Dermis blood vessel endothelial cell (primary cell): ENCODE data around the gene PLCB3. TPM values are rescaled to one million over a fixed set of nuclear protein-coding genes. Genes with fewer than 3 reads are reported as not detected.

Experiments used
- DNase-seq: peaks from one replicate; pipeline ENCODE4 v3.0.0; 2010
- total RNA-seq: library from RNA; depleted of rRNA; stranded (reverse); fragments of >200 nt; gene quantifications from 2 replicates; pipeline ENCODE4 v1.2.3, GENCODE V29; 2014

Gene PLCB3
- total RNA-seq, 1 donor from 2014 or later, result 37.8 TPM

DNA sequence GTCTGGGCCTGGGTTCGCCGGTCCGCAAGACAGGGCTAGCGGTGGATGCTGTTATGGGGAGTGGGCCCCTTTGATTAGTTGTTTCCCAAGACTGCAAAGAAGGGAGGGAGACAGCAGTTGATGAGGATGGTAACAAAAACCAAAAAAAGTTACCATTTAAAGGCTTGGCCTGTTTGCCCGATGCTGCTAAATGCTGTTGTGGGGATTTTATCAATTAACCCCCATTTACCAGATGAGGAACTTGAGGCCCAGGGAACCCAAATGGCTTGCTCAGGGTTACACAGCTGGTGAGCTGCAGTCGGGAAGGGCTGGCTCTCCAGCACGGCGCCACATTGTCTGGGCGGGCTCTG, 28.7 kb upstream of the PLCB3 start:
- no peak for DNase-seq

DNA sequence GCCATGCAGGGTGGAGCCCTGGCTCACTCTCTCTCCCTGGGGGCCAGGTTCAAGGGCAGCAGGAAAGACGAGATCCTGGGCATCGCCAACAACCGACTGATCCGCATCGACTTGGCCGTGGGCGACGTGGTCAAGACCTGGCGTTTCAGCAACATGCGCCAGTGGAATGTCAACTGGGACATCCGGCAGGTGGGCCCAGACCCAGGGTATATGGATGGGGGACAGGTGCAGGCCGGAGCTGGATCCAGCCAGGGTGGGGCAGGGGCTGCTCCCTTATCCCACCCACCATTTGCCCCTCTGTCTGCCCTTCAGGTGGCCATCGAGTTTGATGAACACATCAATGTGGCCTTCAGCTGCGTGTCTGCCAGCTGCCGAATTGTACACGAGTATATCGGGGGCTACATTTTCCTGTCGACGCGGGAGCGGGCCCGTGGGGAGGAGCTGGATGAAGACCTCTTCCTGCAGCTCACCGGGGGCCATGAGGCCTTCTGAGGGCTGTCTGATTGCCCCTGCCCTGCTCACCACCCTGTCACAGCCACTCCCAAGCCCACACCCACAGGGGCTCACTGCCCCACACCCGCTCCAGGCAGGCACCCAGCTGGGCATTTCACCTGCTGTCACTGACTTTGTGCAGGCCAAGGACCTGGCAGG, 28.2 kb upstream of the PLCB3 start:
- no peak for DNase-seq

DNA sequence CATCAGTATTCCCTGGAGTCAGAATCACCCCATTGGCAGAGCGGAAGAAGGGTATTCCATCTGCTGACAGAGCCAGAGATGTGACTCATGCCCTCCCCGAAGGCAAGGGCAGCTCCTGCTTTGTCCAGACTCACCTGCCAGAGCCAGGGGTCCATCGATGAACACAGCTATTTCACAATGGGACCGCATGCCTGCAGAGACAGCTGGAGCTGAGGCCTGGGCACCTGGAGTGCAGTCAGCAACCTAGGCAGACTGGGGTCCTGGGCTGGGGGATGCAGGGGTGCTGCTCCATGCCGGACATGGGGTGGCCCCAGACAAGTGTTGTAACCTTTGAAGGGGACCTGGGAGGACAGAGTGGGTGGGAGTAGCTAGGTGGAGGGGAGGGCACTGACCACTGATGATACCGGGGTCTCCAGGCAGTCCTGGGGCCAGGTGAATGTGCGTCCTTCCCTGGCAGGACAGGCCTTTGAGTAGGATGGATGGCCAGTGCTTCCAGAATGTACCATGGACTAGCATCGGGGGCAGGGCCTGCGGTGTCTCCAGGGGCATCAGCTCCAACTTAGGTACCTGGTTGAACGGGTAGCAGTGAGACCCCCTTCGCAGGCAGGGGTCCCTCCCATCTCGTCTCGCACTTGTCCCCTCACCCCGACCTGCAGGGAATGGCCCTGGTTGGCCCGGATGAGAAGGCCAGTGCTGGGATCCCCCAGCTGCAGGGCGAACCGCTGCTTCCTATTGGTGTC, 27.0 kb upstream of the PLCB3 start:
- DNase-seq, result peak; percentile 25

DNA sequence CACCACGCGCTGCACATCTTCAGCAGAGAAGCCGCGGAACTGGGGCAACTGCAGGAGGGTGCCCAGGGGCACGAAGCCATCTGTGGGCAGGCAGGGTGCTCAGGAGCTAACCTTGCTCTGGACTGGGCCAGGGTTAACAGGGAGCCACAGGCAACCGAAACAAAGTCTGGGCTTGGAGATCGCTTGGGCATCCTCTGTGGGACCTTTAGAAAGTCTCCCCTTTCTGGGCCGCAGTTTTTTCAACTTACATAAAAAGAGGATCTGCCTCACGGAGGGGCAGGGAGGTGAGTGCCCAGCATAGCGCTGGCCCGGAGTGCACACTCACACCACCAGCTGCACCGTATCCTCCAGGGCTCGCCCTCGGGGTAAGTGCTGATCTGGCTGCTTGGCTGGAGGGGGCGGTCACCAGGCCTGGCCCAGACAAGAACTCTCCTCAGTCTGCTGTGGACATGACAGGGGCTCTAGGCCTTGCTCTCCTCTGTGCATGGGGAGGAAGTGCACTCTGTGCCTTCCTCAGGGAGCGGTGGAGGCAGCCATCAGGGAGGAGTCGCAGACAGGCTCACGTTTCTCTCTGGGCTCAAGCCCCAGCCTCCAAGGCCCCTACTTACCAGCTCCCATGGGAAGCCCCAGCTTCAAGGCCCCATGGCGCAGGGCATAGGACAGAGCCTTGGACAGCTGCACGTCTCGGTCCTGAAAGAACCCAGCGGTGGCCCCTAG, 26.3 kb upstream of the PLCB3 start:
- no peak for DNase-seq

DNA sequence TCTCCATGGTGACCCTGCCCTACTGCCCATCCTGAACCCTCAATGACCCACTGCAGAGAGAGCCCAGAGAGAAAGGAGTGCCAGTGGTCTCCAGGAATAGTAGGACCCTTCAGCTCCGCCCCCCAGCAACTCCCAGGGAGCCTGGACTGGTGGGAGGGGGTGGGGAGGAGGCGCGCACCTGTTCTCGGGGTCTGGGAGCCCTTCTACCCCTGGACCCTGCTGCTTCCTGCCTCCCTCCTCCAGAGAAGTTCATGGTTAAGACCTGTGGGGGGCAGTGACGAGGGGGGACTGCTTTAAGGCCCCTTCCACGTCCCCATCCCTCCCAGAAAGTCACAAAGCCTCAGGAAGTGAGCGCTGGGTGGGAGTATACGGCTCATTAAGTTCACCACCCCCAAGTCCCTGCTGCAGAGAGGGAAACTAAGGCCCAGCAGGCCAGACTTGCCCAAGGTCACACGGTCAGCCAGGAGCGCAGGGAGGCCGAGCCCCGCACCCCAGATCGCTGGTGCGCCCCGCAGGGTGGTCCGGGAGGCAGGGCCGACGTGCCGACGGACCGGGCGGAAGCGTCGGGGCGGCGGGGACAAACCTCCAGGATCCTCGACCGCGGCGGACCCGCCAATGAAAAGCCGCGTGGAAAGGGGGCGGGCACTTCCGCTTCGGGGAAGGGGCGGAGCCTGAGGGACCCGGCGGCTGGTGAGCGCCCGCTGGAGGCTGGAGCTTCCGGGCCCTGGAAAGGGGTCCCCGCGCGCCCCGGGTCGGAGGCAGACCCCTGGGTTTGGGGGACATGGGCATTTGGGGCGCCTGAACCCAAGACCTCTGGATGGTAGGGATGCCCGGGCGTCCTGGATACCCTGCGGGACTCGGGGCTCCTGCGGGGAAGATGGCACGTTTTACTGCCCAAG, 25.5 kb upstream of the PLCB3 start, which contains the start of the genes NUDT22 and TRPT1:
Gene NUDT22 (plus strand): TSS at position 667 of the 899 bp plus-strand sequence. CDS start 379 bp downstream, outside the sequence.
Gene TRPT1 (minus strand): TSS at position 579 of the 899 bp plus-strand sequence. CDS start 326 bp downstream, at position 253.
- peak; percentile 85 for DNase-seq

DNA sequence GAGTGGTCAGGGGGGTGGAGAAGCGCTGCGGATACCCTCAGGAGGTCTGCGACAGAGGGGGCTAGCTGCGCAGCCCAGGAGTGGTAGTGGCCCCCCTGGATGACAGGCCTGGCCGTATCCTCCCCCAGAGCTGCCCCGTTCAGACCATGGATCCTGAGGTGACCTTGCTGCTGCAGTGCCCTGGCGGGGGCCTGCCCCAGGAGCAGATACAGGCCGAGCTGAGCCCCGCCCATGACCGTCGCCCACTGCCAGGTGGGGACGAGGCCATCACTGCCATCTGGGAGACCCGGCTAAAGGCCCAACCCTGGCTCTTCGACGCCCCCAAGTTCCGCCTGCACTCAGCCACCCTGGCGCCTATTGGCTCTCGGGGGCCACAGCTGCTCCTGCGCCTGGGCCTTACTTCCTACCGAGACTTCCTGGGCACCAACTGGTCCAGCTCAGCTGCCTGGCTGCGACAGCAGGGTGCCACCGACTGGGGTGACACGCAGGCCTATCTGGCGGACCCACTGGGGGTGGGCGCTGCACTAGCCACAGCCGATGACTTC, 24.8 kb upstream of the PLCB3 start:
- peak; percentile 21 for DNase-seq

DNA sequence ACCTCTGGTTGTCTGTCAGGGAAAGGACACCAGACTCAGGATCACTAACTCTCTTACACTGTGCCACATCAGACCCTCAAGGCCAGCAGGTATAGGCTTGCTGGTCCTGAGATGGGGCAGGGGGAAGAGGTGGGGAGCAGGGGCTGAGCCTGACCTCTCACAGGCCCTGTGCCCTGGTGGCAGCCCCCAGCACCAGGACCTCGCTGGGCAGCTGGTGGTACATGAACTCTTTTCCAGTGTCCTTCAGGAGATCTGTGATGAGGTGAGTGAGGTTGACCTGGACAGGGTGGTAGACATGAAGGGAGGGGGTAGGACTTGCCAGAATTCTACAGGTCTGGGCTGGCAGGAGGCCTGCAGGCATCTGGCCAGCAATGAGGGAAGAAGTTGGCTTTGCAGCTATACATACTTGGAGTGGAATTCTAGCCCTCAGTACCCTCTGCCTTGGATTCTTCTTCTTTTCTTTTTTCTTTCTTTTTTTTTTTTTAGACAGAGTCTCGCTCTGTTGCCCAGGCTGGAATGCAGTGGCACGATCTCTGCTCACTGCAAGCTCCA, 23.8 kb upstream of the PLCB3 start:
- no peak for DNase-seq

DNA sequence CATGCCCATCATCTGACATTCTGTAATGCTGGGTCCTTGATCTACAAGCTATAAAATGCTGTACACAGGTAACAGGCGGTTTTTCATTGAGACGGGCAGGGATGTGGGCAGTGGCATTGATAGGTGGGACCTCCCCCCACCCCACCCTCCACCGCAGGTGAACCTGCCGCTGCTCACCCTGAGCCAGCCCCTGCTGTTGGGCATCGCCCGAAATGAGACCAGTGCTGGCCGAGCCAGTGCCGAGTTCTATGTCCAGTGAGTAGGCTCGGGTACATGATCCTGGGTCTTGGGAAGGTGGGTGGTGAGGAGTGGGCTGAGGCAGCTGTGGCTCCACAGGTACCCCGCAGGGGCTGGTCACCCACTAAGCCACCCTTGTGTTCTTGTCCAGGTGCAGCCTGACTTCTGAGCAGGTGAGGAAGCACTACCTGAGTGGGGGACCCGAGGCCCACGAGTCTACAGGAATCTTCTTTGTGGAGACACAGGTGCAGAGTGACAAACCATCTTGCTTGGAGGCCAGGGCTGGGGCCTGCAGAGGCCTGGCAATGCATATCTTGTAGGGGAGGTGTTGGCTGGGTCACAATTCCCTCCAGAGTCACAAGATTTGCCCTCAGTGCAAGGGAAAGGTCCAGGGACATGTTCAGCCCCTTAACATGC, 22.1 kb upstream of the PLCB3 start:
- DNase-seq, result no peak

DNA sequence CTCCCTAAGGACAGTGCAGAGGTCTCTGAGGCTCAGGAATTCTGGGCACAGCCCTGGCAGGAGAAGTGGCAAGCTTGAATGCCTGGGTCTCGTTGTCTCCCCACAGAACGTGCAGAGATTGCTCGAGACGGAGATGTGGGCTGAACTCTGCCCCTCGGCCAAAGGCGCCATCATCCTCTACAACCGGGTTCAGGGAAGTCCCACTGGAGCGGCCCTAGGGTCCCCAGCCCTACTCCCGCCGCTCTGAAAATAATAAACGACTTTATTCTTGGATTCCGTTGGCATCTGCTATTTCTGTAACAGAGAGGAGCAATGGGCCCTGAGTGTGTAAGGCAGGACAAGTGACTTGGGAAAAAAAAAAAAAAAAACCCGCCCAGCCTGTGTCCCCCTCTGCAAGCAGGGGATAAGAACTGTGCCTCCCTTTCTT, 21.6 kb upstream of the PLCB3 start:
- no peak for DNase-seq

DNA sequence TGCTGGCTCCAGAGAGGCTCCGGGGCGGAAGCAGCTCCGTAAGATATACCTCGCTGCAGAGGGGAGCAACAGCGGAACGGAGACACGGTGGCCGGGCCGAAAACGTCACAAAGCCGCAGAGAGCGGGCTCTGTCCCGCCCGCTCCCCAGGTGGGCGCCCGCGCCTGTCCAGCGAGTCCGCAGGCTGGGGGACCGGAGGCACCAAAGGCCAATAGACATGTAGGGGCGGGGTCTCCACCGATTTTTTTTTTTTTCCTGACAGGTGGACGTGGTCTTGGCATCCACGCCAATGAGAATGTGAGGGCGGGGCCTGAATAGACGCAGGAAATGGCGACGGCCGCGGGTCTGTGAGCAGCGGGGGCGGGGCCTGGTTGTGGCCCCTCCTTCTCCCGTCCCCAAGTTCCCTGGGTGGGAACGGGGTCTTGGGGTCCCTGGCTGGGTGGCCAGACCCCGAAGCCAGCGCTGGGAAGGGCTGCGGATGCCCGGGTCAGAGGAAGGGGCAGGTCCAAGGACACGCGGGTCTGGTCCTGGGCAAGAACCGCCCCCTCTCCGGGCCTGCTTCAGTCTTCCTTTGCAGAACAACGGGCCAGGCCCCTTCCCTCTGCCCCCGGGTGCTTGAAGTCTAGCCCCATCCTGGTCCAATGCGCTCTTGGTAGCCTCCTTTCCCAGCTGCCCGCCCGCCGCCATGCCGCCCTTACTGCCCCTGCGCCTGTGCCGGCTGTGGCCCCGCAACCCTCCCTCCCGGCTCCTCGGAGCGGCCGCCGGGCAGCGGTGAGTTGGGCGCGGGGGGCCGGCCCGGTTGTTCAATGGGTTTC, 21.0 kb upstream of the PLCB3 start, which contains the start of gene DNAJC4:
Gene DNAJC4 (plus strand): TSS at position 378 of the 814 bp plus-strand sequence. CDS start 307 bp downstream, at position 685.
- DNase-seq, result peak; percentile 92

DNA sequence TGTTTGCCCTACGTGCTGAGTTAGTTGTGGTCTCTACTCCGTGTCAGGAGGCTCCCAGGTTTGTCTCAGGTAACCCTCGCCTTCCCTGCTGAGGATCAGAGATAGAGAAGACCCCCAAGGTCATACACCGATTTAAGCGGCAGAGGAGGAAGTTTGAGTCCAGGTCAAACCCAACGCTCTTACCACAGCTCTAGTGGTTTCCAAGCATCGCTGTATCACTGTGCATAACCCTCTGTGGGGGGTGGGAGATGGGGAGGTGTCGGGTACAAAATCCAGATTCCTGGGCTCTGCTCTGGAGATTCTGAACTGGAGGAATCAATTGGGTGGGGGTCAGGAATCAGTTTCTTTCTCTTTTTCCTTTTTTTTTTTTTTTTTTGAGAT, 20.4 kb upstream of the PLCB3 start:
- peak; percentile 23 for DNase-seq

DNA sequence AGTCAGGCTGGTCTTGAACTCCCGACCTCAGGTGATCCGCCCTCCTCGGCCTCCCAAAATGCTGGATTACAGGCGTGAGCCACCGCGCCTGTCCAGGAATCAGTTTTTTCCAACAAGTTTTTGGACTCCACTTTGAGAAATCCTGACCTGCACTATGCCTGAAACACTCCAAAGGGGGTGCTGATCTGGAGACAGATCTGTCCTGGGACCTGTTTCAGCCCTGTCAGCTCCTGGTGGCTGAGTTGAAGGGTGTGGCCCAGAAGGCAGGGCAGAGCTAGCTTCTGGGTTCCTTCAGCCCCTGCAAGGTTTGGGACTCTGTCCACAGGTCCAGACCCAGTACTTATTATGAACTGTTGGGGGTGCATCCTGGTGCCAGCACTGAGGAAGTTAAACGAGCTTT, 19.8 kb upstream of the PLCB3 start:
- DNase-seq, result no peak

DNA sequence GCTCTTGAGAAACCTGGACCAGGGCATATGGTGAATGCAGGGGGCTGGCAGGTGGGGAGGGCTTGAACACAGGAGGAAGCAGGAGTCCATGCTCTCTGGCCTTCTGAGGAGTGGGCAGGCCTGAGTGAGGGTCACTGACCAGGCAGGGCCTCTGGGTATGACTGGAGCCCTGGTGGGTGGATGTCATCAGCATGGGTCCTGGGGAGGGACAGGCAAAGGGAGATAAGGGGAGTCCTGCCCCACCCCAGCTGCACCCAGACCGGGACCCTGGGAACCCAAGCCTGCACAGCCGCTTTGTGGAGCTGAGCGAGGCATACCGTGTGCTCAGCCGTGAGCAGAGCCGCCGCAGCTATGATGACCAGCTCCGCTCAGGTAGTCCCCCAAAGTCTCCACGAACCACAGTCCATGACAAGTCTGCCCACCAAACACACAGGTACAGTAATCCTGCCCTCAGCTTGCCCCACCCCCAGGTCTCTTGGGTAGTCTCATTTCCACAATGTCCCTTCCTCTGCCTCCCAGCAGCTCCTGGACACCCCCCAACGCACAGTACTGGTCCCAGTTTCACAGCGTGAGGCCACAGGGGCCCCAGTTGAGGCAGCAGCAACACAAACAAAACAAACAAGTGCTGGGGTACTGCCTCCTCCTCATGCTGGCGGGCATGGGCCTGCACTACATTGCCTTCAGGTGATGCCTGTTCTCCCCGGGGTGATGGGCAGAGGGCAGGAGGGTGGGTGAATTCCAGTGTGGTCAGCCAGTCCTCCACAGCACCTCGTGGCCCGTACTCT, 19.0 kb upstream of the PLCB3 start:
- DNase-seq, result no peak

DNA sequence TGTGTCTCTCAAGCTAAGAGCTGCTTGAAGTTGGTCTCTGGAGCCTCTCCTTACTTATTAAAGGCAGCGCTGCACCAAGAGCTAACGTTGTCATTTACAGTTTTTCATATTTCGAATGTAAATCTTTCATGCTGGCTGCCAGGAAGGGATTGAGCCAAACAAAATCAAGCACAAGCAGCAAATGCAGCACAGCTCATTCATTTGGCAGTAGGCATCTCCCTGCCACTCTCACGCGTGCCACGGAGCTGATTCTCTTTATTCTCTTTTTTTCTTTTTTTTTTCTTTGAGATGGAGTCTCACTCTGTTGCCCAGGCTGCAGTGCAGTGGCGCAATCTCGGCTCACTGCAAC, 18.4 kb upstream of the PLCB3 start:
- DNase-seq, result no peak

DNA sequence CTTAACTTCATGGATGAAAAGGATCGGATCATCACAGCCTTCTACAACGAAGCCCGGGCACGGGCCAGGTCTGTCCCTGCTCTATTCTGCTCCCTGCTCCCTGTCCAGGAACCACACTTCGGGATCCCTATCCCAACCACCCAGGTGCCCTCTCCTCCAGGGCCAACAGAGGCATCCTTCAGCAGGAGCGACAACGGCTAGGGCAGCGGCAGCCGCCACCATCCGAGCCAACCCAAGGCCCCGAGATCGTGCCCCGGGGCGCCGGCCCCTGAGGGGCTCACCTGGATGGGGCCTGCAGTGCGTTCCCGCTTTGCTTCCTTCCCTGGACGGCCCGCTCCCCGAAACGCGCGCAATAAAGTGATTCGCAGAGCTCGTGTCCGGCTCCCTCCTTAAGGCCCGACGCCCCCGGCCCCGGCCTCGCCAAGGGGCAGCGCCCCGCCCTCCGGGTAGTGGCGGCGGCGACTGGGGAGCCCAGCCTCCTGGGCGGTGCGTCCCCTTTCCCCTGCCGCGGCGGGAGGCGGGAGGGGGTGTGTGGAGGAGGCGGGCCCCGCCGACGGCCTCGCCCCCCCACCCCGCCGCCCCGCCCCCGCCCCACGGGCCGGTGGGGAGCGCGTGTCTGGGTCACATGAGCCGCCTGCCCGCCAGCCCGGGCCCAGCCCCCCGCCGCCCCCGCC, 17.3 kb upstream of the PLCB3 start, which contains the start of gene VEGFB:
Gene VEGFB (plus strand): TSS at position 672 of the 674 bp plus-strand sequence. CDS start 250 bp downstream, outside the sequence.
- peak; percentile 63 for DNase-seq

DNA sequence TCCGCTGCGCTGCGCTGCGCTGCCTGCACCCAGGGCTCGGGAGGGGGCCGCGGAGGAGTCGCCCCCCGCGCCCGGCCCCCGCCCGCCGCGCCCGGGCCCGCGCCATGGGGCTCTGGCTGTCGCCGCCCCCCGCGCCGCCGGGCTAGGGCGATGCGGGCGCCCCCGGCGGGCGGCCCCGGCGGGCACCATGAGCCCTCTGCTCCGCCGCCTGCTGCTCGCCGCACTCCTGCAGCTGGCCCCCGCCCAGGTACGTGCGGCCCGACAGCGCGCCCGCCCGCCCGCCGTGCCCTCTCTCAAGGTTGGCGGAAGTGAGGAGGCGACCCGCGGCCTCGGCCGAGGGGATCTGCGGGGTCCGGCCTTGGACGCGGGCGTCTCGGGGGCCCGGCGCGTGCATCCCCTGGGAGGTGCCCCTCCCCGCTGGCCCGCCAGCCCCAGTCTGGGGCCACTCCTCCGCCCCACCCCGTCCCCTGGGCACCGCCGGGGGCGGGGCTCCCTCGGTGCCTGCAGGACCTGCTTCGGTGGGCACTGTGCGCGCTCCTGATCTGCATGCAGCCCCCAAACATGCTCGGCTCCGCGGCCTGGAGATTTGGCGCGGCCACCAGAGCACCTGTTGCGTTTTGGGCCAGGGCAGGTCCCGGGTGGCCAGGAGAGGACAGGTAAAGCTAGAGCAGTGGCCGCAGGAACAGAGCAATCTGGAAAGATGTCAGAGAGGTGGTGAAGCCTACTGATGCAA, 16.5 kb upstream of the PLCB3 start:
- peak; percentile 34 for DNase-seq

DNA sequence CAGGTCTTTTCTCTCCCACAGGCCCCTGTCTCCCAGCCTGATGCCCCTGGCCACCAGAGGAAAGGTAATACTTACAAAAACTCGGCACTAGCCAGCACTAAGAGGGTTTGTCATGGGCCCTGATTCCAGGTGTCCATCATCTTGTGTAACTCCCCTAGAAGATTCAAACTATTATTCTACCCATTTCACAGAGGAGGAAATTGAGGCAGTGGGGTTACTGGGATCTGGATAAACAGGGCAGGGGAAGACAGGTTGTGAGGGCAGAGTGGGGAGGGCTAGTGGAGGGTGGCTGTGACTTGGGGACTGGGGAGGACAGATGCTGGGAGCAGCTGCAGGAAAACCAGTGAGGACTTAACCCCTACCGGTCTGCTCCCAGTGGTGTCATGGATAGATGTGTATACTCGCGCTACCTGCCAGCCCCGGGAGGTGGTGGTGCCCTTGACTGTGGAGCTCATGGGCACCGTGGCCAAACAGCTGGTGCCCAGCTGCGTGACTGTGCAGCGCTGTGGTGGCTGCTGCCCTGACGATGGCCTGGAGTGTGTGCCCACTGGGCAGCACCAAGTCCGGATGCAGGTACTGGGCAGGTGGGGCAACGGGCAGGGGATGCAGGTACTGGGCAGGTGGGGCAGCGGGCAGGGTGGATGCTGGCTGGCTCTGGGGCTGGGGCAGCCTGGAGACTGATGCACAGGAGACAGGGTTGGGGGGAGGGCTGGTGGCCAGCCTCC, 15.7 kb upstream of the PLCB3 start:
- no peak for DNase-seq
